Activated CD4-positive, alpha-beta memory T cell treated with anti-CD3 and anti-CD28 coated beads, Interleukin-2, amount 10 ng/mL, durations not matched to agents 7 days and 5 days (primary cell): ENCODE results near the gene PSMD4. TPM values are rescaled to one million over a fixed set of nuclear protein-coding genes. Genes with fewer than 3 reads are reported as not detected.
A peak's percentile ranks its signal among the peaks of the same experiment; 100 is the strongest.

ENCODE experiments used
- CTCF ChIA-PET: fragments of 350-600 bp; sonication (Branson Sonifier 250); formaldehyde crosslinking; loops from one replicate; lab custom pipeline; 2021; ENCODE audit warnings: antibody characterized with exemption, inconsistent platforms; lab: Charles Lee
- POLR2A ChIA-PET: fragments of 350-600 bp; sonication (Branson Sonifier 250); formaldehyde crosslinking; loops from one replicate; lab custom pipeline; 2021; ENCODE audit warnings: antibody characterized with exemption; lab: Charles Lee
- DNase-seq: peaks from one replicate; pipeline ENCODE4 v3.0.0-alpha.2; 2020
- H3K27ac Mint-ChIP-seq: one replicate; pipeline ENCODE4 v1.8.0; 2021; ENCODE audit warnings: mild to moderate bottlenecking, mixed read lengths
- H3K27me3 Mint-ChIP-seq: one replicate; pipeline ENCODE4 v1.8.0; 2021; ENCODE audit warnings: mixed read lengths
- H3K36me3 Mint-ChIP-seq: one replicate; pipeline ENCODE4 v1.8.0; 2021; ENCODE audit warnings: low read depth, mixed read lengths
- H3K4me1 Mint-ChIP-seq: one replicate; pipeline ENCODE4 v1.8.0; 2021; ENCODE audit warnings: mixed read lengths
- H3K4me3 Mint-ChIP-seq: one replicate; pipeline ENCODE4 v1.8.0; 2021; ENCODE audit warnings: mild to moderate bottlenecking, mixed read lengths
- H3K9me3 Mint-ChIP-seq: one replicate; pipeline ENCODE4 v1.8.0; 2021; ENCODE audit warnings: mixed read lengths
- total RNA-seq, 2 experiments: library from RNA; stranded (reverse); gene quantifications; one replicate each; pipeline ENCODE4 v1.2.3, GENCODE V29; 2021

Gene PSMD4
- total RNA-seq, 2 experiments from 2014 or later, result 178 to 188 TPM

GRCh38 chr1:151289991-151290708, 35.6 kb downstream of the PSMD4 start:
- CTCF ChIA-PET, result no interaction called here
- no peak for DNase-seq
- H3K4me3 Mint-ChIP-seq, result no peak overlapping the region
- POLR2A ChIA-PET, result no interaction called here
- H3K4me1 Mint-ChIP-seq, result peaks cover 6% of the 10 kb centered on the region
- H3K36me3 Mint-ChIP-seq, result peaks cover 70% of the 10 kb centered on the region
- H3K9me3 Mint-ChIP-seq, result no peaks in the 10 kb centered on the region
- H3K27me3 Mint-ChIP-seq, result no peaks in the 10 kb centered on the region
- peak overlapping the region; percentile 35 for H3K27ac Mint-ChIP-seq

DNA sequence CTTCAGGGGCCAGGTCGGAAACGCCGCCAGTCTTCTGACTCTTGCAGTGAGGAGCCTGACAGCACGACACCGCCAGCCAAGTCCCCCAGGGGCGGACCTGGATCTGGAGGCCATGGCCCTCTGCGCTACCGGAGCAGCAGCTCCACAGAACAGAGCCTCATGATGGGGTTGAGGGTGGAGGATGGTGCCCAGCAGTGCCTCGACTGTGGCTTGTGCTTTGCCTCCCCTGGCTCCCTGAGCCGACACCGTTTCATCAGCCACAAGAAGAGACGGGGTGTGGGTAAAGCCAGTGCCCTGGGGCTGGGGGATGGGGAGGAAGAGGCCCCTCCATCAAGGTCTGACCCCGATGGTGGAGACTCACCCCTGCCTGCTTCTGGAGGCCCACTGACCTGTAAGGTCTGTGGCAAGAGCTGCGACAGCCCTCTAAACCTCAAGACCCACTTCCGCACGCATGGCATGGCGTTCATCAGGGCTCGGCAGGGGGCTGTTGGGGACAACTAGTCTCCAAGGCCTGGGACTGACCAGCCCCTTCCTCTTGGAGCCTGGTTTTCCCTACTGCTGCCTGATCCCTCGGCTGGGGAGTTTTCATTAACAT, 36.3 kb downstream of the PSMD4 start:
- H3K4me3 Mint-ChIP-seq, result no peak overlapping the region
- ChIA-PET POLR2A (no interaction called here), CTCF (no interaction called here)
- peaks cover 6% of the 10 kb centered on the region for H3K4me1 Mint-ChIP-seq
- no peak overlapping the region for H3K27ac Mint-ChIP-seq
- peaks cover 71% of the 10 kb centered on the region for H3K36me3 Mint-ChIP-seq
- no peaks in the 10 kb centered on the region for H3K9me3 Mint-ChIP-seq
- no peak for DNase-seq
- H3K27me3 Mint-ChIP-seq, result no peaks in the 10 kb centered on the region

DNA sequence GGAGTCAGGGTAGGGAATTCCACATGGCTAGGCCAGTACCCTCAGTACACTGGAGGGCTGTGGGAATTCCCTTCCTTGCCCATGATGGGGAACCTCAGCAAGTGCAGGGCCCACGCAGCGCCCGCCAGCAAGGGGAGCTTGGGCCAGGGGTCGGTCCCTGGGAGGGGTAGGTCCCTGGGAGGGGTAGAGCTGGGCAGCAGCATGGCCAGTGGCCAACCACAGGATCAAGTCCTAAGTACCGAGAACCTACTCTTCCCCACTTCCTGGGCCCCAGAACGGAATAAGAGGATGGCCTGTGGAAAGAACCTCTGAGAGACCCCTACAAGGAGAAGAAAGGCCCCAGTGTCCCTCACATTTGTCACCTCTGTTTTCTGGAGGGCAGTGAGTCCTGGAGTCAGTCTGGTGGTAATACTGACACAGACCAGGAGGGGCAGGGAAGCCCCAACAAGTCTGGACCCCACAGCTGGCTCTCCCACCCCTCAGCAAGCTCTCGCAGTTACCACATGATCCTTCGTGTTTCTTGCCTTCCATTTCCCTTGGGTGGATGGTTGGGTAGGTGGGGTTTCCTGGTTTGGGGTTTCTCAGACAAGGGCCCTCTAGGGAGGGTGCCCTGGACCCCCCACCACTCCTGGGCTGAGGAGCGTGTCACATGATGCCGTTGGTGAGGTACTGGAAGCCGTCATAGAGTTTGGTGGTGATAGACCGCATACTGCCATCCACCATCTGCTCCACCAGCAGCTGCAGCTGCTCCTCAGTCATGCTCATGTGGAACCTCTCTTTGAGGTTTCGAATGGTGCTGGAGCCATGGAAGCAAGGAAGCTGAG, 37.9 kb downstream of the PSMD4 start:
- Mint-ChIP-seq H3K9me3 (no peaks in the 10 kb centered on the region), H3K4me1 (peaks cover 4% of the 10 kb centered on the region), H3K27ac (peak overlapping the region; percentile 31), H3K4me3 (no peak overlapping the region), H3K27me3 (no peaks in the 10 kb centered on the region), H3K36me3 (peaks cover 59% of the 10 kb centered on the region)
- ChIA-PET POLR2A (interaction anchor here (0.6 to 3.6 kb wide), 6 partner anchors 9 to 48 kb away, joined by 3 to 18 read pairs (median 6); partner anchors contain the start of gene ZNF687), CTCF (interaction anchor here (1.0 to 1.1 kb wide), 2 partner anchors 8 to 48 kb away, joined by 3 to 4 read pairs; no protein-coding TSS in a partner anchor)
- DNase-seq, result no peak

DNA sequence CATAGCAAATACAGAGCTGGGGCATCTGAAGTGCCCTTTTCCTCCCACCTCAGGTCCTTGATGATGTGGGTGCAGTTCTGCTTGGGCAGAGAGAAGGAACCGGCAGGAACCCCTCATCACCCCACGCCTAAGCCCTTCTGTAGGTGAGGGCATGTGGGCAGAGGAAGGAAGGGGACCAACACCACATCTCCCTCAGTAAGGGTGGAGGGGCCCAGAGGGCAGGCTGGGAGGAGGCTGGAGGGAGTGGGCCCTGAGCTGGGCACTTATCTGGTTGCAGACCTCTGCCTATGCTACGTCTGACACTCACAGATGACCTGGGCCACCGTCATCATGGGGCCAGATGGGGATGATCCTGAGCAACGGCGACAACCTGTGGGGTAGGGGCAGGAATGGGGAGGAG, 38.6 kb downstream of the PSMD4 start:
- Mint-ChIP-seq H3K9me3 (no peaks in the 10 kb centered on the region), H3K27me3 (no peaks in the 10 kb centered on the region), H3K27ac (peak overlapping the region; percentile 31), H3K4me3 (no peak overlapping the region), H3K4me1 (peaks cover 4% of the 10 kb centered on the region), H3K36me3 (peaks cover 65% of the 10 kb centered on the region)
- CTCF ChIA-PET, result no interaction called here
- DNase-seq, result no peak
- POLR2A ChIA-PET, result interaction anchor here (0.6 to 3.6 kb wide), 6 partner anchors 10 to 47 kb away, joined by 3 to 18 read pairs (median 7); partner anchors contain the start of gene ZNF687

- Mint-ChIP-seq H3K36me3 (peaks cover 65% of the 10 kb centered on the region), H3K4me3 (no peak overlapping the region), H3K27me3 (no peaks in the 10 kb centered on the region), H3K9me3 (no peaks in the 10 kb centered on the region), H3K27ac (no peak overlapping the region), H3K4me1 (no peaks in the 10 kb centered on the region)
- DNase-seq, result no peak
- POLR2A ChIA-PET, result interaction anchor here (1.1 to 3.6 kb wide), 4 partner anchors 11 to 17 kb away, joined by 5 to 18 read pairs (median 12); partner anchors contain the start of gene ZNF687
- CTCF ChIA-PET, result interaction anchor here (1.2 to 2.6 kb wide), 3 partner anchors 11 to 46 kb away, joined by 3 to 8 read pairs (median 5); partner anchors contain the start of gene ZNF687
Observed at GRCh38 chr1:151294742-151295462, 40.4 kb downstream of the PSMD4 start.

DNA sequence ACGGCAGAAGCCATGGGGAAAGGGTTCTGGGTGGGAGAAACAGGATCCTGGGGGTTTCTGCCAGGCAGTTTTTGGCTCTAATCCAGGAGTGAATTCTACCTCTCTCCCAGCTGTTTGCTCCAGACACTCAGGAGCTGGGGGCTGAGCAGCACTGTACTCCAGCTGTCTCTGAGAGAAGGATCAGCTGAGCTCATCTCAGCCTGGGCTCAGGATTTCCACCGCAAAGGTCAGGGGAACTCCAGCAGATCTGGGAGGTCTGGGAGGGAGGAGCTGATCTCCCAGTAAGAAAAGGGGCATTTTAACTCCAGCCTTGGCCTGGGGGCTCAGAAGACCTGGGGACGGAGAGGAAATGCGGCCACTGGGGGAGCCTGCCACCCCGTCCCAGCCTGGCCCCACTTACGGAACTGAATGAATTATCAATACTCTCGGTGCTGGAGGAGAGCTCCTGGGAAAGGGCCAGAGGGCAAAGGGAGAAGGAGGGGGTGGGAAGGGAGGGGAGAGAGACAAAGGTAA, 55.3 kb downstream of the PSMD4 start:
- DNase-seq, result no peak
- ChIA-PET CTCF (interaction anchor here (1.5 to 5.2 kb wide), 4 partner anchors 9 to 31 kb away, joined by 5 to 46 read pairs (median 24); no protein-coding TSS in a partner anchor), POLR2A (interaction anchor here (0.6 to 8.1 kb wide), 6 partner anchors 9 to 120 kb away, joined by 4 to 71 read pairs (median 10); partner anchors contain the start of genes PI4KB, VPS72 and ZNF687)
- H3K9me3 Mint-ChIP-seq, result no peaks in the 10 kb centered on the region
- peaks cover 23% of the 10 kb centered on the region for H3K4me1 Mint-ChIP-seq
- no peak overlapping the region for H3K4me3 Mint-ChIP-seq
- H3K27me3 Mint-ChIP-seq, result no peaks in the 10 kb centered on the region
- peaks cover 72% of the 10 kb centered on the region for H3K36me3 Mint-ChIP-seq
- H3K27ac Mint-ChIP-seq, result no peak overlapping the region

- POLR2A ChIA-PET, result interaction anchor here (0.8 to 8.1 kb wide), 11 partner anchors 10 to 121 kb away, joined by 3 to 71 read pairs (median 5); partner anchors contain the start of genes PI4KB, VPS72 and ZNF687
- Mint-ChIP-seq H3K27ac (peak overlapping the region; percentile 86), H3K36me3 (peaks cover 71% of the 10 kb centered on the region), H3K9me3 (no peaks in the 10 kb centered on the region), H3K27me3 (no peaks in the 10 kb centered on the region), H3K4me3 (no peak overlapping the region), H3K4me1 (peaks cover 23% of the 10 kb centered on the region)
- CTCF ChIA-PET, result interaction anchor here (1.0 to 5.2 kb wide), 8 partner anchors 10 to 116 kb away, joined by 3 to 46 read pairs (median 8); partner anchors contain the start of gene PI4KB
- no peak for DNase-seq
Observed at GRCh38 chr1:151311011-151311410, 56.5 kb downstream of the PSMD4 start.

- no peaks in the 10 kb centered on the region for H3K9me3 Mint-ChIP-seq
- H3K36me3 Mint-ChIP-seq, result peaks cover 70% of the 10 kb centered on the region
- no peak overlapping the region for H3K4me3 Mint-ChIP-seq
- peak; percentile 80 for DNase-seq
- H3K27me3 Mint-ChIP-seq, result no peaks in the 10 kb centered on the region
- ChIA-PET POLR2A (interaction anchor here (0.8 to 8.1 kb wide), 13 partner anchors 11 to 96 kb away, joined by 3 to 71 read pairs (median 4); partner anchors contain the start of genes PI4KB and ZNF687), CTCF (interaction anchor here (0.6 to 5.2 kb wide), 8 partner anchors 9 to 210 kb away, joined by 3 to 46 read pairs (median 8); partner anchors contain the start of gene PI4KB)
- H3K4me1 Mint-ChIP-seq, result peaks cover 23% of the 10 kb centered on the region
- peak overlapping the region; percentile 86 for H3K27ac Mint-ChIP-seq
Observed at GRCh38 chr1:151311589-151312331, 57.2 kb downstream of the PSMD4 start.

GRCh38 chr1:151312411-151312810, 57.9 kb downstream of the PSMD4 start:
- POLR2A ChIA-PET, result interaction anchor here (2.3 to 8.1 kb wide), 6 partner anchors 11 to 31 kb away, joined by 5 to 71 read pairs (median 15); partner anchors contain the start of genes PI4KB and ZNF687
- no peak for DNase-seq
- H3K27me3 Mint-ChIP-seq, result no peaks in the 10 kb centered on the region
- no peaks in the 10 kb centered on the region for H3K9me3 Mint-ChIP-seq
- H3K27ac Mint-ChIP-seq, result peak overlapping the region; percentile 86
- CTCF ChIA-PET, result interaction anchor here (3.8 to 5.2 kb wide), 3 partner anchors 11 to 28 kb away, joined by 25 to 46 read pairs (median 37); partner anchors contain the start of gene PI4KB
- H3K36me3 Mint-ChIP-seq, result peaks cover 66% of the 10 kb centered on the region
- peaks cover 23% of the 10 kb centered on the region for H3K4me1 Mint-ChIP-seq
- H3K4me3 Mint-ChIP-seq, result no peak overlapping the region

DNA sequence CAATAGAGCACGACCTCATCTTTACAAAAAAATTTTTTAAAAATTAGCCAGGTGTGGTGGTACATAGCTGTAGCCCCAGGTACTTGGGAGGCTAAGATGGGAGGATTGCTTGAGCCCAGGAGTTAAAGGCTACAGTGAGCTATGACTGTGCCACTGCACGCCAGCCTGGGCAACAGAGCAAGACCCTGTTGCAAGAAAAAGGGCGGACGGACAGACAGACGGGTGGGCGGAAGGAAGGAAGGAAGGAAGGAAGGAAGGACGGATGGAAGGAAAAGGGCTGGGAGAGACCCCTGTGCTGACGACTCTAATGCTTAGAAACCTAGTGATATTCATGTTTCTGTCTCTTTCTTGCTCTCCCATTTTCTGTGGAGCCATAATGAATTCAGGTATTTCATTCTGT, 58.3 kb downstream of the PSMD4 start:
- CTCF ChIA-PET, result interaction anchor here (3.8 to 5.2 kb wide), 3 partner anchors 12 to 28 kb away, joined by 25 to 46 read pairs (median 37); partner anchors contain the start of gene PI4KB
- Mint-ChIP-seq H3K4me1 (peaks cover 23% of the 10 kb centered on the region), H3K4me3 (no peak overlapping the region), H3K9me3 (no peaks in the 10 kb centered on the region), H3K27ac (peak overlapping the region; percentile 86), H3K36me3 (peaks cover 65% of the 10 kb centered on the region), H3K27me3 (no peaks in the 10 kb centered on the region)
- POLR2A ChIA-PET, result interaction anchor here (2.3 to 8.1 kb wide), 5 partner anchors 12 to 31 kb away, joined by 5 to 71 read pairs (median 18); partner anchors contain the start of genes PI4KB and ZNF687
- DNase-seq, result no peak
